DND-41 (cell line): ENCODE measurements around the gene CYRIA.

Experiments
- ATAC-seq: fragments of 200-7000 bp; cut with Tn5 transposase; 3 replicates; pipeline ENCODE4 v1.9.1; 2021; ENCODE audit warnings: low read depth; ENCODE audit not compliant: insufficient read depth
- DNase-seq: peaks from one replicate; pipeline ENCODE4 v3.0.0-alpha.2; 2020
- H2AFZ ChIP-seq: 2 replicates; pipeline ENCODE4 v1.6.0; 2012; ENCODE audit warnings: low read depth, low read length
- H3K27ac ChIP-seq: 2 replicates; pipeline ENCODE4 v1.5.1; 2012; ENCODE audit warnings: low read length, inconsistent platforms
- H3K27me3 ChIP-seq: fragments of 200-600 bp; sonication (generic); 2 replicates; pipeline ENCODE4 v1.6.0; 2012; ENCODE audit warnings: low read length, mild to moderate bottlenecking, inconsistent platforms; ENCODE audit not compliant: insufficient read depth, poor library complexity
- H3K36me3 ChIP-seq: 2 replicates; pipeline ENCODE4 v1.5.1; 2012; ENCODE audit warnings: low read length, inconsistent platforms; ENCODE audit not compliant: insufficient read depth
- H3K4me1 ChIP-seq: 2 replicates; pipeline ENCODE4 v1.5.1; 2012; ENCODE audit warnings: mild to moderate bottlenecking, low read length; ENCODE audit not compliant: insufficient read depth
- H3K4me2 ChIP-seq: 2 replicates; pipeline ENCODE4 v1.6.0; 2012; ENCODE audit warnings: mild to moderate bottlenecking, moderate library complexity, low read length, inconsistent platforms; ENCODE audit not compliant: insufficient read depth
- H3K4me3 ChIP-seq, 2 experiments: fragments of 200-600 bp in 1 of 2; shearing (Covaris generic) in 1 of 2; 2 replicates each; pipeline ENCODE4 v1.5.1; 2012 to 2016; ENCODE audit warnings: inconsistent platforms in 2 of 2, low read length in 2 of 2, mild to moderate bottlenecking in 2 of 2, low read depth in 1 of 2, moderate library complexity in 1 of 2
- H3K79me2 ChIP-seq: 2 replicates; pipeline ENCODE4 v1.6.0; 2012; ENCODE audit warnings: low read length, inconsistent platforms; ENCODE audit not compliant: insufficient read depth
- H3K9ac ChIP-seq: 2 replicates; pipeline ENCODE4 v1.6.0; 2012; ENCODE audit warnings: low read depth, mild to moderate bottlenecking, inconsistent platforms, low read length, moderate library complexity
- H3K9me3 ChIP-seq: 2 replicates; pipeline ENCODE4 v1.5.1; 2012; ENCODE audit warnings: low read length, moderate library complexity, mild to moderate bottlenecking, inconsistent platforms; ENCODE audit not compliant: insufficient read depth, severe bottlenecking
- H4K20me1 ChIP-seq: 2 replicates; pipeline ENCODE4 v1.6.0; 2012; ENCODE audit warnings: low read length; ENCODE audit not compliant: insufficient read depth
- CTCF ChIP-seq: IDR thresholded peaks from 2 replicates; pipeline ENCODE4 v1.5.1; 2012; ENCODE audit warnings: borderline replicate concordance, low read length, moderate library complexity, mild to moderate bottlenecking; ENCODE audit not compliant: poor library complexity, severe bottlenecking; ENCODE audit errors: extremely low read depth
- EZH2 ChIP-seq: IDR thresholded peaks from 3 replicates; pipeline ENCODE4 v1.6.1; 2012; ENCODE audit warnings: borderline replicate concordance, low read depth, mild to moderate bottlenecking, moderate library complexity, low read length, inconsistent platforms; ENCODE audit not compliant: severe bottlenecking

CYRIA gene

GRCh38 chr2:16685340-16685715 lies 19.7 kb upstream of the CYRIA start:
- ATAC-seq = no peak
- TF ChIP-seq CTCF (no peak), EZH2 (no peak)

DNA sequence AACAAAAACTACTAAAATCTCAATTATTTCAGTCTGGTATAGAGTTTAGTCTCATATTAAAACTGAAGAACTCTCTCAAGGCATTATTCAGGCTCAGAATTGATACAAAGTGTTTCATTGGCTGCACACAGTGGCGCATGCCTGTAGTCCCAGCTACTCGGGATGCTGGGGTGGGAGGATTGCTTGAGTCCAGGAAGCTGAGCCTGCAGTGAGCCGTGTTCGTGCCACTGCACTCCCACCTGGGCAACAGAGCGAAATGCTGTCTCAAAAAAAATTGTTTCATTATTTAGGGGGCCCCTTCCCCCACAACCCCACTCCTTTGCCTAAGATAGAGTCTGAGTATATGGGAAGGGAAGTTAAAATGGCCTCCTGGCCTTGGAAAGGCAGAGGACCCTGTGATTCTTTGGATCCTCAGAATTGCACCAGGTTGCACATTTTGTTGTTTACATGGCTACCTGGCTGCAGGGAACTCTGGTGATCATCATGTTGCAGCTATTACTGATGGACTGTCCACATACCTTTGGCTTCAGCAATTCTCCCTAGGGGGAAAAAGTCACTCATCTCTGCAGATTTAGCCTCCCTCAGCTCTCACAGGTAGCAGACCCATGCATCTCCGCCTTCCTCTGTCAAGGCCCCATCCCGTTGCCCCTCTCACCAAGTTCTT lies 19.2 kb upstream of the CYRIA start:
- Histone ChIP-seq H3K4me3 (no peak overlapping the region), H3K79me2 (no peaks in the 10 kb centered on the region), H3K9ac (no peak overlapping the region), H2AFZ (no peak overlapping the region), H4K20me1 (no peaks in the 10 kb centered on the region), H3K27ac (no peak overlapping the region), H3K4me2 (no peak overlapping the region), H3K4me1 (no peaks in the 10 kb centered on the region), H3K27me3 (no peaks in the 10 kb centered on the region), H3K9me3 (peaks cover 4% of the 10 kb centered on the region), H3K36me3 (no peaks in the 10 kb centered on the region)
- DNase-seq (no peak), ATAC-seq (no peak)
- TF ChIP-seq EZH2 (no peak), CTCF (no peak)

More at GRCh38 chr2:16685340-16685715, 19.7 kb upstream of the CYRIA start:
- H3K9ac ChIP-seq = no peak overlapping the region
- H2AFZ ChIP-seq = no peak overlapping the region
- peaks cover 4% of the 10 kb centered on the region for H3K9me3 ChIP-seq
- H3K79me2 ChIP-seq = no peaks in the 10 kb centered on the region
- DNase-seq = no peak
- H3K4me1 ChIP-seq = no peaks in the 10 kb centered on the region
- no peak overlapping the region for H3K27ac ChIP-seq
- H3K27me3 ChIP-seq = no peaks in the 10 kb centered on the region
- no peak overlapping the region for H3K4me3 ChIP-seq
- H4K20me1 ChIP-seq = no peaks in the 10 kb centered on the region
- no peak overlapping the region for H3K4me2 ChIP-seq
- no peaks in the 10 kb centered on the region for H3K36me3 ChIP-seq

DNA sequence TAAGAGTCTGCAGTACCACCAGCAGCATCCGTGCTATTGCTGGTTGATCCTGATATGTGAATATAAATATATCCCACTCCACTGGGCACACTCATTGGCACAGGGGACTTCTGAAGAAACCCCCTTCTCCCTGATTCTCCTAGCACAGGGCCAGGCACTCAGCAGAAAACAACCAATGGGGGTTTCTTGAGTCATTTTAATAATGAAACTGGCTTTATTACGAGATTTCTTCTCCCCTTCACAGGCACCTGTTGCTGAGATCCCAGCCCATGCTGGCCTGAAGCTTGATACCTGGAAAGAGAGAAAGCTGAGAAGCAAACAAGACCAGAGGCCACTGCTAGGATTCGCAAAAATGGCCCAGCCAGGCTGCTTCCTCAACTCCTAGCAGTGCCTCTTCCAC lies 17.9 kb upstream of the CYRIA start:
- DNase-seq (no peak), ATAC-seq (no peak)
- Histone ChIP-seq H2AFZ (no peak overlapping the region), H3K9ac (no peak overlapping the region), H4K20me1 (no peaks in the 10 kb centered on the region), H3K27me3 (no peaks in the 10 kb centered on the region), H3K4me3 (no peak overlapping the region), H3K36me3 (no peaks in the 10 kb centered on the region), H3K9me3 (peaks cover 4% of the 10 kb centered on the region), H3K79me2 (no peaks in the 10 kb centered on the region), H3K4me2 (no peak overlapping the region), H3K27ac (no peak overlapping the region), H3K4me1 (no peaks in the 10 kb centered on the region)
- TF ChIP-seq EZH2 (no peak), CTCF (no peak)

- ATAC-seq (no peak), DNase-seq (no peak)
- Histone ChIP-seq H3K4me3 (no peak overlapping the region), H3K27me3 (no peaks in the 10 kb centered on the region), H2AFZ (no peak overlapping the region), H3K9me3 (peaks cover 4% of the 10 kb centered on the region), H3K27ac (no peak overlapping the region), H3K4me2 (no peak overlapping the region), H4K20me1 (no peaks in the 10 kb centered on the region), H3K4me1 (no peaks in the 10 kb centered on the region), H3K9ac (no peak overlapping the region), H3K36me3 (no peaks in the 10 kb centered on the region), H3K79me2 (no peaks in the 10 kb centered on the region)
- TF ChIP-seq EZH2 (no peak), CTCF (no peak)
Observed at GRCh38 chr2:16682431-16683118, 16.9 kb upstream of the CYRIA start.
